HG02870 (cell line): ENCODE data around the gene RAD51B.

Experiments used
- ATAC-seq: cut with Tn5 transposase; IDR thresholded peaks from one replicate; pipeline ENCODE4 v1.9.1; 2021; ENCODE audit warnings: mild to moderate bottlenecking, moderate library complexity; ENCODE audit not compliant: unreplicated experiment

RAD51B gene

DNA sequence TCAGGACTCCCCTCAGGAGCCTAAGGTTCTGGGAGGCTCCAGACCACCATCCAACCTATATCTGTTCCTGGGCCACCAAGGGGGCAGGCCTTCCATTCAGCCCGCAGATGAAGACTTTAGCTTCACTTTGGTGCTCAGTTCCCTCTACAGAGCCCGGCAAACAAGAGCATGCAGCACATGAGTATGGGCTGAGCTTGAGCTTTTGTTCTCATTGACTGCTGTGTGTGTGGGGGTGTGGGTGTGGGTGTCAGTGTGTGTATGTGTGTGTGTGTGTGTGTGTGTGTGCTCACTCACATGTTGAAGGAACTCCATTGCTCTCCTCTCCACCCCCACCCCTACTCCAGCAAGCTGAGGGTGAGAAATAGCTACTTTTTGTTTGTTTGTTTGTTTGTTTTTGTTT is 754.1 kb downstream of the RAD51B start:
- no peak for ATAC-seq

DNA sequence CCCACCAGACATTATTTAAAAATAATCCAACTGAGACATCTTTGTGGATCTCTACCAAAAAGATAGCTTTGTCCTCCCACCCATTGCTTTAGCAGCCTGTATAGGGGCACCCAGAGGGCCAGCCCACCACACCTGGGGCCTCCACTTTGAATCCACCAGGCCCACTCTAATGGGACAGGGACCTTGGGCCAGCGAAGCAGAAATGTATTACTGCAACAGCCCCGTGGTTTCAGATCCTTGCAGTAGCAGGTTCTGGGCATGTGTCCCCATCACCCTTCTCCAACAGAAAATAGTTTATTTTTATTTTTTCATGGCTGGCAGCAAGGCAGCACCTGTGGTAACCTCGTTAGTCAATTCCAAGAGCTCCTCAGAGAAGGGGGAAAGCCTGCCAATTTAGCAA is 754.9 kb downstream of the RAD51B start:
- ATAC-seq = no peak

DNA sequence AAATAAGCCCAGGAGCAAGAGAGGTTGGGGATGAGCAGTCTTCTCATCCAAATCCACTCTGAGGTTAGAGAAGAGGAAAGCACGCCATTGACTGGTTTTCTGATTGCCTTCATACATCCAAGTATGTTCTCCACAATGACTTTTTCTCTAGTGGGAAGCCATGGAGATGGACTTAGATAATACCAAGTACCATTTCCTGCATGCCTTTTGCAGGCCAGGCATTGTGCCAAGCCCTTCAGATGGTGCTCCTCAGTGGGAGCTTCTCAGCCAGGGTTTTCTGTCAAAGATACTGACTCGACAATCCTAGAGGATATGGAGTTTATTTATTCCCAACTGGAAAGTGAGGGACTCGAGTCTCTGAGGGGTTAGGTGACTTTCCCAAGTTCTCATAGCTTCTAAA is 755.3 kb downstream of the RAD51B start:
- no peak for ATAC-seq

- no peak for ATAC-seq
Observed at GRCh38 chr14:68575426-68575825, 755.8 kb downstream of the RAD51B start.

DNA sequence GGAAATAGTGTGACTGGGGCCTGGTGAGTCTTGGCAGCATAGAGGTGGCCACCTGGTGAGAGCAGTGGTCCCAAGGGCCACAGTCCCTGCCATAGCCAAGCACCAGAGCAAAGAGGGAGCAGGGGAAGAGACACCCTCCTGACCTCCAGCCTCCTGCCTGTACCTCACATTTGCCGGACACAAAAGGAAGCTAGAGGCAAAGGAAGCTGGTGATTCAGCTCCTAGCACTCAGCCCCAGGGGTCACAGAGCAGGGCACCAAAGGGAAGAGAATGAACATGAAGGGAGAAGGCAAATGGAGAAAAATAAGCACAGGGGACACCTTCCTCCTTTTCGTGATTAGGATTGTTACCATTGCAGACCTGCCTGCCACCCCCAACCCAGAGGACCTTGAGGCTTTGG is 756.5 kb downstream of the RAD51B start:
- no peak for ATAC-seq

- ATAC-seq = no peak
Observed at GRCh38 chr14:68576496-68577244, 757.1 kb downstream of the RAD51B start.

DNA sequence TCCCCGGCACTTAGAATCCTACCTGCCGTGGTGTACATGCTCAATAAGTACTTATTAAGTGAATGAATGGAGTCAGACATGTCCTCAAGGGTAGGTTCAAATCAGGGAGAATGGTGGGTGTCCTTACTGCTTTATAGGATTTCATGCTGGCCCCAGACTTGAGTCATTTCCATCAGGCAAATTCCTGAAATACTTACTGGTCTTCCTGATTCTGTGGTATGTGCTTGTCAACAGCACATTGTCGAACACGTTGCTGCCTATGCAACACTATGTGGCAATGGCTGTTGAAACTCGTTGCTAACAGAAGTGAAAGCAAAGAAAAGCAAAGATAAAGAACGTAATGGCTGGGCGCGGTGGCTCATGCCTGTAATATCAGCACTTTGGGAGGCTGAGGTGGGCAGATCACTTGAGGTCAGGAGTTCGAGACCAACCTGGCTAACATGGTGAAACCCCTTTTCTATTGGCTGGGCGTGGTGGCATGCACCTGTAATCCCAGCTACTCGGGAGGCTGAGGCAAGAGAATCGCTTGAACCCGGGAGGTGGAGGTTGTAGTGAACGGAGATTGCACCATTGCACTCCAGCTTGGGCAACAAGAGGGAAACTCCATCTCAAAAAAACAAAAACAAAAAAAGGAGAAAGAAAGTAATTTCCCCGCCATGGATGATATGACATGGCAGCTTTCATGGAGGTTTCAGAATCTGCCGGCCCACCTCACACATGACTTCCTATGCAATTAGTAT is 758.4 kb downstream of the RAD51B start:
- ATAC-seq = no peak

DNA sequence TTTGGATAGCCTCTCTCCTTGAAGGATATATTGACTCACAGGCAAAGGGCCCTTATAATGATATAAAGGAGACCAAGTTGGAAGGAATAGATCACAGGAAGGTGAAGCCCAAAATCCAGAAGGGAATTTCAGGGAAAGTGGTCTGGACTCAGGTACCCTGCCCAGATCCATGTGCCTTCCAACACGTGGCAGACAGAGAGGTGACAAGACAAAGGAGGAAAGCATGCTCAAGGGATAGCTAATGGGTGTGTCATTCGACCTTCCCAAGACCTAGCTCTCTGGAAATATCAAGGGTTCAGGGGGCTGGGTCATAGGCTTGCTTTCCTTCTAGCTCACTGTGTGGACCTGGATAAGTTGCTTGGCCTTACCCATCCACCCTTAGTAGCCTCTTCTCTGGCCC is 759.0 kb downstream of the RAD51B start:
- no peak for ATAC-seq

DNA sequence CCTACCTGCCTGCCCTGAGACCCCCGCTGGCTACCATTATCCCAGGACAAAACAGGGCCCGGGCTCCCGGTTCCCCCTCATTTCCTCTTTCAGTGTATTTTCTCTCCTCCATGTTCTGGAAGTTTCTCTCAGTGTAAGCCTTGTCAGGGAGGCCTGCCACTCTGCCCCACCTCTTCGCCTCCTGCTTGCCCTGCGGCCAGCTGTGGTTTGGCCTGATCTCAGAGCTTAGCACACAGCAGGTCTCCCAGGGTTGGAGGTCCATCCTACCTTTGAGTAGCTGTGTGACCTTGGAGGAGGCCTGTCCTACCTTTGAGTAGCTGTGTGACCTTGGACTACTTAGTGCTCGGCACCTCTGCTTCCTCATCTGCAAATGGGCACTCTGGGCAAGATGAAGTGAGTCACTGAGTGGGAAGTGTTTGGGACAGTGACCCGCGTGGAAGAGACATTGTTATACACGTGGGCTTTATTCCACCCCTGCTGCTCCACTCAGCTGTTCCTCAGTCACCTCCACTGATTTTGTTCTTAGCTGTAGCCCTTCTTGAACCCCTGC is 760.6 kb downstream of the RAD51B start:
- no peak for ATAC-seq

DNA sequence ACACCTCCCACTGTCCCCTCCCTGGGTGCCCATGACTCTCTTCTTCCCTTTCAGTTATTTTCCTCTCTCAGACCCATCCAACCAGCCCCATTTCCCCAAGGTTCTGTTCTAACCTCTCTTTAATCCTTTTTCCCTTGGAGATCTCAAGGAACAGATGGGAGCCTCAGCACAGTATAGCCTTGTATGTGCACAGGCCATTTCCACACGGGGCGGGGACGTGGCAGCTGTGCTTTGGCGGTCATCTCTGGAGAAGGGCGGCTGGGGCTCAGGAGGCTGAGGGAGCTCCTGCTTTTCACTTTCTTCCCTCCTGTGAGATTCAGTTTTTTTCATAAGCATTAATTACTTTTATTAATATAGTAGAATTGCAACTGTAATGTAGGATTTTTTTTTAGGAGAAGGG is 761.1 kb downstream of the RAD51B start:
- ATAC-seq = no peak

DNA sequence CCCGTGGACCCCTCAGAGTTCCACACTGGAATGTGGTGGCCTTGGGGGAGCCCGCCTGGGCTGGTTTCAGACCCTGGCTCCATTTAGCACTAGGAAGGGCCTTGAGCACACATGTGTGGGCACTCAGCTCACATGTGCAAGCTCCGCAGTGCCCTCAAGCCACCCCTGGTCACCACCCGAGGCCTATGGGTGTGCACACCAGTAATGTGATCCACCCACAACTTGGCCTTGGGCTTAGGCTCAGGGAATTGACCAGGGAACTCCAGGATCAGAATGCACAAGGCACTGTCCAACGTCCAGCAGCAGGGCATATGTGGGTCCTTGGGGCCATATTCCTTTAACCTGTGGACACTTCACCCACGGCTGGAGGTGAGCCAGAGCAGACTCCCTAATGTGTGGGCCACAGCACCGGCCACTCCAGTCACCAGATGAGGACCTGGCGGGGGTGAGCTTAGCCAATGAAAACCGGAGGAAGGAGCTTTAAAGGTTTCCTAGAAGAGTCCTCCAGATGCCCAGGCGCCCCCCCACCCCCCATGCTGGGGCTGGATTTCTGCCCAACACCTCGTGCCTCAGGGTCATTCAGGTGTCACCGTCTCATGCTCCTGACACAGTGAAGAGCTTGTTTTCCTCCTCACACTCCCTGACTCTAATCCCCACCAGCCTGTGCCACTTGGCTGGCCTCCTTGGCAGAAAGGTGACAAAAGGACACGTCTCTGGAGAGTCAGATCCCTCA is 764.1 kb downstream of the RAD51B start:
- ATAC-seq = no peak

- ATAC-seq = no peak
Observed at GRCh38 chr14:68584786-68585185, 765.2 kb downstream of the RAD51B start.

DNA sequence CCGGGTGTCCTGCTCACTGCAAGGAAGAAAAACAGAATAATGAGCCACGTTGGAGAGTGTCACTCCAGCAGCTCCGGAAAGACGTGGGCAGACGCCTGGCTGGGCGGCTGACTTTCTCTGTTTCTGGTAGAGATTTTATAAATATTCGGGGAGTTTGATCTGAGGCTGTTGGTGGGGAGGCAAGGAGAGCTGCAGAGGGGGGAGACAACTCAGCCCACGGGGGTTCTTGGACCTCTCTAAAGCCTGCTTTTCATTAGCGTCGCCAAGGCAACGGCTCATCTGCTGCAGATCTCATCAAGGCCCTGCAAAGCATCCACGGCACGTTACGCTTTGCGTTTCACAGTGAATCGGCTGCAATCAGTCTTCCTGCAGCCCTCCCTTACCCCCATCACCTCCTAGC is 766.1 kb downstream of the RAD51B start:
- ATAC-seq = no peak

- ATAC-seq = no peak
Observed at GRCh38 chr14:68586896-68587751, 767.5 kb downstream of the RAD51B start.

GRCh38 chr14:68587931-68588330 is 768.4 kb downstream of the RAD51B start:
- no peak for ATAC-seq

DNA sequence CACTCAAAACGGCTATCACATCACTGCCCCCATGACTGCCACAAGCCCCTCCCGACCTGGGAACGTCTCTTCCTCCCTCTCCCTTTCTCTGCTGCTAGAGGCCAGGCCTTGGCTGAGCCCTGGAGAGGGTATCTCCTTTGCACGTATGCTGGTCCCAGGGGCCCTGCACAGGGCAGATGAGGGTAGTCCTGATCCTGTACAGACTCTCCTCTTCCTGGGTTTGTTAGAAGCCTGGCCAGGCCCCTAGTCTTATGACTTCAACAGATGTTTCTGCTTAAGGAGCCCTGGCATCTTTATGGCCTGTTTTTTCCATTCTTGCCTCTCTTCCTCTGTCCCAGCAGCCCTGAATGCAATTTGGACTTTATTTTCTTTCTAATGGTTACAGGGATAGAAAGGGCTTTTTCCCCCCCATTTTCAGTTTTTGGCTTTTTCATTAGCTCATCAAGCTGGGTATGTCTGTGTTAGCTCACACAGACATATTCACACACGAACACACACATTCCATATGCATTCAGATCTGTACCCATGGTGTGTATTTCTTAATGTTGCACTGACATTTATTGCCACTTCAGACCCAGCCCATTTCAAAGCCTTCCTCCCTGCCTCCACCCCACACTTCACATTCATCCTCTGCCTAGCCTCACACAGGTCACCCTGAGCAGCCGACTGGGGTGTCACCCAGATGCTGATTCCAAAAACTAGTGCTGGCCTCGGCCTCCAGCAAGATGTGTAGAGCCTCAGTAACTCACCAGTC is 770.0 kb downstream of the RAD51B start:
- ATAC-seq = no peak

GRCh38 chr14:68590201-68590522 is 770.6 kb downstream of the RAD51B start:
- no peak for ATAC-seq

DNA sequence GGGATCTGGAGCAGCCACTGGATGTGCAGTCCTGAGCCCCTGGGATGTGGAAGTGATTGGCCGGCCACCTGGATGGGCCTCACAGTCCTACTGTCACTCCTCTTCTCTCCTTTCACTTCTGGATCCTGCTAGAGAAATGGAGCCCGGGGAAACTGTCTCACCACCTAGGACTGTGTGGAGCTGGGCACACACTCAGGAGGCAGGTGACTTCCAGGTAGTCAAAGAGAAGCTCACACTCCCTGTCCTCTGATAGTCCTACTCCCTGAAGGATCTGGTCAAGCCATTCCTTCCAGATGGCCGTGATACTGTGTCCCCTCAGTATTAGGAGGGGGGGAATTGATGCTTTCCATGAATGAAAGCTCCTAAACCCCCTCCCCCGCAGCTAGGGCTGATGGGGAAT is 772.2 kb downstream of the RAD51B start:
- ATAC-seq = no peak

- ATAC-seq = no peak
Observed at GRCh38 chr14:68592948-68593556, 773.5 kb downstream of the RAD51B start.
